GM21619 (cell line): Measurements from ENCODE around the gene DCHS1.

Experiments used
- ATAC-seq: cut with Tn5 transposase; IDR thresholded peaks from one replicate; pipeline ENCODE4 v1.9.1; 2021; ENCODE audit not compliant: unreplicated experiment

DCHS1 gene

DNA sequence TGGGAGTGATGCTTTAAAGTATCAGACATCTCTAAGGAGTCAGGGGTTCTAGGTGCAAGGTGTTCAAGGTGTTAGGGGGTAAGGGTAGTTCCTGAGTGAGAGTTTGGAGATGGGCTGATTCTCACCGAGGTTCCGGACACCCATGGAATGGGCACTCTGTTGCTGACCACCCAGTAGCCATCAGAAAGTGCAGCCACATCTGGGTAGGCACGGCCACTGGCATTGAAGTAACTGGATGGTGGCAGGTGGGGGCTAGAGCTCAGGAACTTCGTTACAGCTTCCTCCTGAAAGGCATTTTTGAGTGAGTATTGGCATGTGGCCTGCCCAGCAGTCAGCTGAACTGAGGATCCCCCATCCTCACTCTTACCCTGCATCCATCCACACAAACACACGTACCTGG, 40.6 kb downstream of the DCHS1 start:
- ATAC-seq = no peak

DNA sequence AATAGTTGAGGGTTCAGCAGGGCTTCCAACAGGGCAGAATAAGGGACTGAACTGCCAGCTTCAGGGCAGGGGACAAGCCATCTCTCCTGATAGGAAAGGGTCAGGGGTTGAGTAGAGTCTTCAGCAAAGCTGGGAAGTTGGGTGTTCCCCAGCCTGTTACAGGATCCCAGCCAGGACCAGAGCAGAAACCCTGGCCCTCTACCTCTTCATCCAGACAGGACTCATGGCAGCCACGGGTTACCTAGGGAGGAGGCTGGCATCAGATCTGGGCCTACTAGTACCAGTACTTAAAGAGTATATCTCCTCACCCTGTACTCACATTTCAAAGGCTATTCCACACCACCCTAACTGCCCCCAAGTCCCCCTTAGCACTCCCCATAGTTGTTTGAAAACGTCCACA, 41.2 kb downstream of the DCHS1 start:
- ATAC-seq = no peak

DNA sequence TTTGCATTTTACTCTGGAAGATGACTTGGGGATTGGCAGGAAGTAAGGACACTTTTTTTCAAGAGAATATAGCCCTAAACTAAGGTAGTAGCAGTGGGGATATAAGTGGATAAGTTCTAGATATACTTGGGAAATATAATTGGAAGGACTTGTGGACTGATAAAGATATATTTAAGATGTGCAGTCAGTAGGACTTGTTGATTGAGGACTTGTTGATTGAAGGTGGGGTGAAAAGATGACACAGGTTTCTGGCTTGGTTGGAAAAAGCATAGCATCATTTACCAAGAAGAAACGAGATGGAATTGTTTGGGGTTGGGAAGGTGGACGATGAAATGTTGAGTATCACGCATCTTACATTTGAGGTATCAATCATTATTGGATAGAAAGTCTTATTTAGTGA, 42.1 kb downstream of the DCHS1 start:
- ATAC-seq = no peak

GRCh38 chr11:6612213-6613041, 43.2 kb downstream of the DCHS1 start, which contains the start of gene TAF10:
Gene TAF10, minus strand, starts transcription at chr11:6612216. Its CDS starts 27 bp downstream, at chr11:6612189.
- ATAC-seq = peak; percentile 88

GRCh38 chr11:6611963-6612212, 43.7 kb downstream of the DCHS1 start:
- ATAC-seq = peak; percentile 6

GRCh38 chr11:6611092-6611962, 44.3 kb downstream of the DCHS1 start:
- ATAC-seq = no peak

DNA sequence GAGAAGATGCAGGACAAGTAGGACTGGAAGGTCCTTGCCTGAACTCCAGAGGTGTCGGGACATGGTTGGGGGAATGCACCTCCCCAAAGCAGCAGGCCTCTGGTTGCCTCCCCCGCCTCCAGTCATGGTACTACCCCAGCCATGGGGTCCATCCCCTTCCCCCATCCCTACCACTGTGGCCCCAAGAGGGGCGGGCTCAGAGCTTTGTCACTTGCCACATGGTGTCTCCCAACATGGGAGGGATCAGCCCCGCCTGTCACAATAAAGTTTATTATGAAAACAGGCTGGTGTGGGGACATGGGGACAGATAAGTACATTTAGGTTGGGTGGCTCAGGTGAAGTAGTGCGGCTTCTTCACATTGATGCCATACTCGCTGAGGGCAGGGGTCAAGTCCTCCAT, 45.0 kb downstream of the DCHS1 start:
- ATAC-seq = no peak

DNA sequence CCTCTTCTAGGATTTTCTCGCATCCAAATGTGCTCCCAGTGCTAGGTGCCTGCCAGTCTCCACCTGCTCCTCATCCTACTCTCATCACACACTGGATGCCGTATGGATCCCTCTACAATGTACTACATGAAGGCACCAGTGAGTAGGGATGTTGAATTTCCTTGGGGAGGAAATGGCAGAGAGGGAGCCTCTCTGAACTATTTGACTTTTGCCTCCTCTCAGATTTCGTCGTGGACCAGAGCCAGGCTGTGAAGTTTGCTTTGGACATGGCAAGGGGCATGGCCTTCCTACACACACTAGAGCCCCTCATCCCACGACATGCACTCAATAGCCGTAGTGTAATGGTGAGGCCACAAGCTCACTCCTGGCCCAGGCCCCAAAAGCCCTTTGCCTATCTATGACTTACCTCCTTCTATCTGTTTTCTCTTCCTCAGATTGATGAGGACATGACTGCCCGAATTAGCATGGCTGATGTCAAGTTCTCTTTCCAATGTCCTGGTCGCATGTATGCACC, 46.0 kb downstream of the DCHS1 start:
- no peak for ATAC-seq

GRCh38 chr11:6608726-6609501, 46.7 kb downstream of the DCHS1 start:
- no peak for ATAC-seq

- ATAC-seq = no peak
Measured at GRCh38 chr11:6608011-6608410, 47.6 kb downstream of the DCHS1 start.

DNA sequence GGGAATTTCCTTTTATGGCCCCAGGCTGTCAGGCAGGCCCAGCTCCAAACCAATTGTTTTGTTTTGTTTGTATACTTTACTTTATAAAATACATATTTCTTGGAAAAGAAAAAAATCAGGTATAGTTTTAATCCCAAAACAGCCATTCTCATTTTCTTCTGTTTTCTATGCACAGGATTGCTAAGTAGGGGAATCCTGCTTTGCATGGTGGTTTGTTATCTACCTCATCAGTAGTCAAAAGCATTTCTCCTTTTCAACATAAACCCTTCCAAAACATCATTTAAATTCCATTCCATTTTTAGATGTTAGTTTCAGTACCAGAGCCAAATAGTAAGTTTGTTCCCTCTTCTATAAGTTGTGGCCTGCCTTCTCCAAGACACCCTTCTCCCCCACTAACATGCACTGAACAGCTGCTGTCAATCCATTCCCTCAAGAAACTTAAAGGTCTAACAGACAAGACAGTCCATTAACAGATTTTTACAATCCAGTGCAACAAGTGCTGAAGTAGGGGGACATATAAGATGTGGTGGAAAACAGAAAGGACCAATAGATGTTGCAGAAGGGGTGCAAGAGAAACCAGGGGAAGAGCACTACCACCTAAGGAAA, 48.3 kb downstream of the DCHS1 start:
- ATAC-seq = no peak

GRCh38 chr11:6606471-6607189, 49.0 kb downstream of the DCHS1 start:
- peak; percentile 49 for ATAC-seq

- no peak for ATAC-seq
Measured at GRCh38 chr11:6604790-6605189, 50.8 kb downstream of the DCHS1 start.

GRCh38 chr11:6604081-6604626, 51.5 kb downstream of the DCHS1 start:
- peak; percentile 35 for ATAC-seq

DNA sequence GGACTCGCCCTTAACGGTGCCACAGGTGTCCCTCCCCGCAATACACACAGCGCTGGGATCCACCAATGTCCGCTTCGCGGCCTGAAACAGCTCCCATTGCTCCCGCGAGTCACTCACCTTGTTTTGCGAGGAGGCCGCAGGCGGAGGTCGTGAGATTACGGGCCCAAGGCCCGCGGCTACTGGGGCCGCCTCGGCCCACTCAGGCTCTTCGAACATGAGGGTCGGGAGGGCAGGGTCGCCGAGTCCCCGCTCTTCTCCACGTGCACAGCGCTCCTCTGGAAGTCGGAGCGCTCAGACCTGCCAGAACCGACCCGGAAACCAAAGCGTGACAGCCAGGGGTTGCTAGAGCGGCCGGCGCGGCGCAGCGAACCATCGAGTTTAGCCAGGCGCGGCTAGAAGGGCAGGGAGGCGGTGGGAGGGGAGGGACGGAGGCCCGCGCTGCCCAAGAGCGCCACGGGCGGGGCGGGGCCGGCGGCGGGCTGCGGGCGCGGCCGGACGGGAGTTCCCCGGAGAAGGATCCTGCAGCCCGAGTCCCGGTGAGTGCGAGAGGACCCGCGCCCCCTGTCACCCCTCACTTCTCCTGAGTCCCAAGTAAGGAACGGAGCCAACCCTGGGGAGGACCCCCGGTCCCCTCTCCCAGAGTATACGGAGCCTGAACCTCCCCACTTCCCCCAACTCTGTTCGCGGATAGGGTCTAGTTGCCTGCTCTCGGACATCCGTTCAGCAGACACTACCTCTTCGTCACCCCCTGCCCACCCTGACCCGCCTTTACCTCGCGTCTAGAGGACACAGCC, 52.1 kb downstream of the DCHS1 start, which contains the start of the genes ILK and RRP8:
Gene ILK, plus strand, starts transcription at position 488 of the 794 bp plus-strand sequence. CDS start 498 bp downstream, outside the sequence.
Gene RRP8, minus strand, starts transcription at position 330 of the 794 bp plus-strand sequence. Its CDS starts 114 bp downstream, at position 216.
- peak; percentile 67 for ATAC-seq

DNA sequence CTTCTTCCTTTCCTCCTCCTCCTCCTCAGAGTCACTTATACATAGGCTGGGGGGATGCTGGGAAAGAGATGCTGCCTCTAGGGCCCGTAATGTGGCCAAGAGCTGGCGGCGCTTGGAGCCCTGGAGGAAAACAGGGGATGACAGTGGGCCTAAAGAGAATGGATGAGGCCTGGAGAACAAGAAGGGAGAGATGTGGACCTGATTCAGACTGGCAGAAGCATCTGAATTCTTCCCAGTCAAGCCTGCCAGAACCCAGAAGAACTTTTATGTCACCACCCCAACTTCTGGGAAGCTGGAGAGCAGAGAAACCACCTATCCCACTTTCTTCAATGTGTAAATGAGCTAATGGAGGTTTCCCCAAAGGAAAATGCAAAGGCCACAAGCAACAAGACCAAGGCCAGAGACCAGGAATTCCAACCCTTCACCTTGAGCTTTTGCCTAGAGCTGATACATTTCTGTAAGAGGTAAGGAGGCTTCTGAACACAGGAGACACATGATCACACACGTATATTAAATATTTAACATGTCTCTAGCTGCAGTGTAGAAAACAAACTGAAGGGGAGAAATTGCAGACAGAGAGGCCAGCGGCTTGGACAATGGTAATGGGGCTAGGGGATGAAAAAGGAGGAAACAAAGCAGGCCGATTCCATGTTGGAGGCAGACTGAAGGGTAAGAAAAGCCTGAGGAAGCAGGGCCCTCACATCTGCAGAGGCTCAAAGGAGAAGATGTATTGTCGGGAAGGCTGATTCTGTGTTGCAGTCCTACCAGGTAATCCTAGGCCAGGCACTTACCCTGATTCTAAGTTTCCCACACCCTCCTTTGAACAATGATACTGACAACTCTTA, 53.3 kb downstream of the DCHS1 start:
- ATAC-seq = no peak

DNA sequence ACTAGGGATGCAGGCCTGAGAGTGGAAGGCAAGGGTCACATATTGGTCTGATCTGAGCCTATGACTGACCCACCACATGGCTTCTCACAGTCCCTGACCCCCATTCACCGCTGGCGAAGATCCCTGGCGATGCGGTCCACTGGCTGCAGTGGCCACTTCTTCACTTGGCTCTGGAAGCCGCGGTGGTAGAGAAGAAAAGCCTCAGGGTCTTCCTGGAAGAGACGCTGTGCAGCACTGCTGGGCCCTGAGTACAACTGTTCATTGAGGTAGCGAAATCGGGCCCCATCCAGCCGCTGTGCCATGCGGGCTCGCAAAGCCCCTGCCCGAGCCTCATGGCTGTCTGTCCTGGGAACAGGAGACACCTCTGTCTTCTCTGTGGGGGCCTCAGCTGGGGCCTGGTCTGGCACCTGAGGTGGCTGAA, 54.6 kb downstream of the DCHS1 start:
- no peak for ATAC-seq

- no peak for ATAC-seq
Measured at GRCh38 chr11:6599881-6600390, 55.7 kb downstream of the DCHS1 start.
